GM18520 (cell line): ENCODE data around the gene APIP.

Experiments
- ATAC-seq: cut with Tn5 transposase; IDR thresholded peaks from one replicate; pipeline ENCODE4 v1.9.1; 2021; ENCODE audit not compliant: unreplicated experiment

APIP gene

GRCh38 chr11:34890089-34890488 is 26.1 kb downstream of the APIP start:
- no peak for ATAC-seq

GRCh38 chr11:34887260-34887659 is 28.9 kb downstream of the APIP start:
- ATAC-seq: no peak

- no peak for ATAC-seq
Observed at GRCh38 chr11:34886609-34887008, 29.6 kb downstream of the APIP start.

GRCh38 chr11:34881900-34882299 is 34.3 kb downstream of the APIP start:
- ATAC-seq: no peak

GRCh38 chr11:34877375-34877975 is 38.7 kb downstream of the APIP start:
- no peak for ATAC-seq

- no peak for ATAC-seq
Observed at GRCh38 chr11:34874202-34874601, 42.0 kb downstream of the APIP start.

- ATAC-seq: no peak
Observed at GRCh38 chr11:34870548-34871196, 45.5 kb downstream of the APIP start.

GRCh38 chr11:34869425-34869824 is 46.8 kb downstream of the APIP start:
- ATAC-seq: no peak

GRCh38 chr11:34866375-34866774 is 49.8 kb downstream of the APIP start:
- ATAC-seq: no peak

- no peak for ATAC-seq
Observed at GRCh38 chr11:34865261-34865660, 50.9 kb downstream of the APIP start.

GRCh38 chr11:34864424-34864823 is 51.8 kb downstream of the APIP start:
- ATAC-seq: no peak

GRCh38 chr11:34863048-34863447 is 53.1 kb downstream of the APIP start:
- no peak for ATAC-seq

- no peak for ATAC-seq
Observed at GRCh38 chr11:34860518-34860917, 55.7 kb downstream of the APIP start.

GRCh38 chr11:34860034-34860433 is 56.1 kb downstream of the APIP start:
- ATAC-seq: no peak

GRCh38 chr11:34859496-34859895 is 56.7 kb downstream of the APIP start:
- no peak for ATAC-seq

- ATAC-seq: no peak
Observed at GRCh38 chr11:34857463-34857862, 58.7 kb downstream of the APIP start.

GRCh38 chr11:34856251-34856650 is 59.9 kb downstream of the APIP start:
- ATAC-seq: no peak

- no peak for ATAC-seq
Observed at GRCh38 chr11:34855754-34856095, 60.5 kb downstream of the APIP start.

GRCh38 chr11:34855021-34855753 is 61.0 kb downstream of the APIP start:
- ATAC-seq: no peak

- no peak for ATAC-seq
Observed at GRCh38 chr11:34851916-34852315, 64.3 kb downstream of the APIP start.

GRCh38 chr11:34850334-34850733 is 65.8 kb downstream of the APIP start:
- ATAC-seq: no peak

GRCh38 chr11:34846467-34846866 is 69.7 kb downstream of the APIP start:
- ATAC-seq: no peak
